ENCODE results near the gene ARMH1.

Gene ARMH1

GRCh38 chr1:44640200-44640853 is 34.2 kb upstream of the ARMH1 start:
- peak; percentile 63 for TF ChIP-seq GLIS1 (tag by site-specific recombination; IDR thresholded peaks at IDR 0.05)
- TF ChIP-seq ZNF654 (tag by site-specific recombination; IDR thresholded peaks at IDR 0.05; ENCODE audit: low read depth): no peak
- TF ChIP-seq ZNF2 (tag by site-specific recombination; IDR thresholded peaks at IDR 0.05): no peak
- POLR2A ChIA-PET: no interaction called here
- CTCF ChIA-PET: interaction anchor here (0.6 kb wide), 1 partner anchor 281 kb away, joined by 3 read pairs; no protein-coding TSS in a partner anchor

GRCh38 chr1:44641126-44642102 is 33.1 kb upstream of the ARMH1 start:
- Histone ChIP-seq H3K4me1 (ENCODE audit: control insufficient read depth, insufficient read depth, low read length) (no peaks in the 10 kb centered on the region), H3K4me3 (ENCODE audit: low read depth, low read length) (no peak overlapping the region), H3K36me3 (ENCODE audit: control insufficient read depth in 2 of 2, insufficient read depth in 1 of 2, low read length in 2 of 2) (peaks cover 0 to 100% of the 10 kb centered on the region in 2 experiments; a peak in 1 of 3 replicates), H3K27ac (ENCODE audit: extremely low read depth, low read depth, low read length) (no peak overlapping the region), H3K9me3 (ENCODE audit: control insufficient read depth, insufficient read depth, low read depth, low read length) (no peaks in the 10 kb centered on the region)
- TF ChIP-seq ZNF394 (tag by site-specific recombination; IDR thresholded peaks at IDR 0.05; ENCODE audit: borderline replicate concordance): no peak
- no peak for TF ChIP-seq PRDM1 (tag by site-specific recombination; IDR thresholded peaks at IDR 0.05)
- no peak for TF ChIP-seq ZNF157 (tag by site-specific recombination; IDR thresholded peaks at IDR 0.05)
- no peak for TF ChIP-seq ZNF19 (tag by site-specific recombination; IDR thresholded peaks at IDR 0.05; ENCODE audit: low read depth)
- TF ChIP-seq ZNF488 (tag by site-specific recombination; IDR thresholded peaks at IDR 0.05): no peak
- no peak for TF ChIP-seq ZBTB7A (tag by site-specific recombination; IDR thresholded peaks at IDR 0.05; ENCODE audit: low read depth)
- no peak for TF ChIP-seq ZNF792 (tag by site-specific recombination; IDR thresholded peaks at IDR 0.05)
- TF ChIP-seq ZBTB8A (tag by site-specific recombination; IDR thresholded peaks at IDR 0.05): no peak
- no peak for TF ChIP-seq ZNF830 (tag by site-specific recombination; IDR thresholded peaks at IDR 0.05; ENCODE audit: low read depth)
- TF ChIP-seq, protein P1, sequence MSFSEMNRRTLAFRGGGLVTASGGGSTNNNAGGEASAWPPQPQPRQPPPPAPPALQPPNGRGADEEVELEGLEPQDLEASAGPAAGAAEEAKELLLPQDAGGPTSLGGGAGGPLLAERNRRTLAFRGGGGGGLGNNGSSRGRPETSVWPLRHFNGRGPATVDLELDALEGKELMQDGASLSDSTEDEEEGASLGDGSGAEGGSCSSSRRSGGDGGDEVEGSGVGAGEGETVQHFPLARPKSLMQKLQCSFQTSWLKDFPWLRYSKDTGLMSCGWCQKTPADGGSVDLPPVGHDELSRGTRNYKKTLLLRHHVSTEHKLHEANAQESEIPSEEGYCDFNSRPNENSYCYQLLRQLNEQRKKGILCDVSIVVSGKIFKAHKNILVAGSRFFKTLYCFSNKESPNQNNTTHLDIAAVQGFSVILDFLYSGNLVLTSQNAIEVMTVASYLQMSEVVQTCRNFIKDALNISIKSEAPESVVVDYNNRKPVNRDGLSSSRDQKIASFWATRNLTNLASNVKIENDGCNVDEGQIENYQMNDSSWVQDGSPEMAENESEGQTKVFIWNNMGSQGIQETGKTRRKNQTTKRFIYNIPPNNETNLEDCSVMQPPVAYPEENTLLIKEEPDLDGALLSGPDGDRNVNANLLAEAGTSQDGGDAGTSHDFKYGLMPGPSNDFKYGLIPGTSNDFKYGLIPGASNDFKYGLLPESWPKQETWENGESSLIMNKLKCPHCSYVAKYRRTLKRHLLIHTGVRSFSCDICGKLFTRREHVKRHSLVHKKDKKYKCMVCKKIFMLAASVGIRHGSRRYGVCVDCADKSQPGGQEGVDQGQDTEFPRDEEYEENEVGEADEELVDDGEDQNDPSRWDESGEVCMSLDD (tag by site-specific recombination; IDR thresholded peaks at IDR 0.05): no peak
- no peak for TF ChIP-seq ZNF600 (tag by site-specific recombination; IDR thresholded peaks at IDR 0.05)
- no peak for TF ChIP-seq IKZF3 (tag by site-specific recombination; IDR thresholded peaks at IDR 0.05)
- TF ChIP-seq PBX3 (CRISPR knock-in tag; IDR thresholded peaks at IDR 0.05): no peak
- TF ChIP-seq ATF2 (tag by site-specific recombination; IDR thresholded peaks at IDR 0.05; ENCODE audit: low read depth): no peak
- TF ChIP-seq, protein P2, sequence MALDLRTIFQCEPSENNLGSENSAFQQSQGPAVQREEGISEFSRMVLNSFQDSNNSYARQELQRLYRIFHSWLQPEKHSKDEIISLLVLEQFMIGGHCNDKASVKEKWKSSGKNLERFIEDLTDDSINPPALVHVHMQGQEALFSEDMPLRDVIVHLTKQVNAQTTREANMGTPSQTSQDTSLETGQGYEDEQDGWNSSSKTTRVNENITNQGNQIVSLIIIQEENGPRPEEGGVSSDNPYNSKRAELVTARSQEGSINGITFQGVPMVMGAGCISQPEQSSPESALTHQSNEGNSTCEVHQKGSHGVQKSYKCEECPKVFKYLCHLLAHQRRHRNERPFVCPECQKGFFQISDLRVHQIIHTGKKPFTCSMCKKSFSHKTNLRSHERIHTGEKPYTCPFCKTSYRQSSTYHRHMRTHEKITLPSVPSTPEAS (tag by site-specific recombination; IDR thresholded peaks at IDR 0.05): no peak
- TF ChIP-seq ZNF366 (tag by site-specific recombination; conservative IDR thresholded peaks at IDR 0.05): no peak
- TF ChIP-seq ZNF785 (tag by site-specific recombination; IDR thresholded peaks at IDR 0.05): no peak
- ChIA-PET POLR2A (interaction anchor here (0.6 to 3.3 kb wide), 4 partner anchors 9 to 668 kb away, joined by 4 to 22 read pairs (median 8); no protein-coding TSS in a partner anchor), CTCF (interaction anchor here (0.7 to 2.7 kb wide), 3 partner anchors 11 to 249 kb away, joined by 4 to 22 read pairs (median 4); no protein-coding TSS in a partner anchor)

More at GRCh38 chr1:44640200-44640853, 34.2 kb upstream of the ARMH1 start:
- H3K4me1 ChIP-seq (ENCODE audit: control insufficient read depth, insufficient read depth, low read length): no peaks in the 10 kb centered on the region
- peaks cover 0 to 100% of the 10 kb centered on the region in 2 experiments; a peak in 1 of 3 replicates for H3K36me3 ChIP-seq (ENCODE audit: control insufficient read depth in 2 of 2, insufficient read depth in 1 of 2, low read length in 2 of 2)
- H3K4me3 ChIP-seq (ENCODE audit: low read depth, low read length): no peak overlapping the region
- no peak overlapping the region for H3K27ac ChIP-seq (ENCODE audit: extremely low read depth, low read depth, low read length)
- H3K9me3 ChIP-seq (ENCODE audit: control insufficient read depth, insufficient read depth, low read depth, low read length): no peaks in the 10 kb centered on the region

Measured in HEK293 (cell line).